GM23338 (cell line): Measurements from ENCODE around the gene GAB2. TPM values are rescaled to one million over a fixed set of nuclear protein-coding genes. Genes with fewer than 3 reads are reported as not detected.

ENCODE experiments used
- ATAC-seq: fragments of 200-7000 bp; cut with Tn5 transposase; 3 replicates; pipeline ENCODE4 v1.9.1; 2020
- DNase-seq: peaks from one replicate; pipeline ENCODE4 v3.0.0-alpha.2; 2015; ENCODE audit warnings: low spot score
- H2AFZ ChIP-seq: fragments of 200-600 bp; sonication (generic); 2 replicates; pipeline ENCODE4 v1.8.0; 2016; ENCODE audit warnings: antibody characterized with exemption, mild to moderate bottlenecking, moderate library complexity
- H3F3A ChIP-seq: fragments of 200-600 bp; sonication (generic); replicated peaks from 2 replicates; pipeline ENCODE4 v1.8.0; 2017; ENCODE audit warnings: antibody characterized with exemption, mixed run types, low read depth
- H3K27ac ChIP-seq: fragments of 200-600 bp; sonication (generic); 2 replicates; pipeline ENCODE4 v1.6.1; 2016; ENCODE audit warnings: low read depth
- H3K27me3 ChIP-seq: fragments of 200-600 bp; sonication (generic); 2 replicates; pipeline ENCODE4 v1.8.0; 2016; ENCODE audit warnings: mild to moderate bottlenecking, mixed run types, moderate library complexity; ENCODE audit not compliant: insufficient read depth
- H3K36me3 ChIP-seq: fragments of 200-600 bp; sonication (generic); 2 replicates; pipeline ENCODE4 v1.8.0; 2016; ENCODE audit warnings: mild to moderate bottlenecking; ENCODE audit not compliant: insufficient read depth
- H3K4me1 ChIP-seq: fragments of 200-600 bp; sonication (generic); 2 replicates; pipeline ENCODE4 v1.8.0; 2016; ENCODE audit warnings: mild to moderate bottlenecking, moderate library complexity; ENCODE audit not compliant: insufficient read depth
- H3K4me2 ChIP-seq: fragments of 200-600 bp; sonication (generic); 2 replicates; pipeline ENCODE4 v1.7.1; 2017; ENCODE audit warnings: mixed run types
- H3K4me3 ChIP-seq: fragments of 200-600 bp; sonication (generic); 2 replicates; pipeline ENCODE4 v1.6.1; 2016; ENCODE audit warnings: mixed run types
- H3K79me2 ChIP-seq: fragments of 200-600 bp; sonication (generic); replicated peaks from 2 replicates; pipeline ENCODE4 v1.8.0; 2017; ENCODE audit warnings: mild to moderate bottlenecking; ENCODE audit not compliant: insufficient read depth
- H3K9me2 ChIP-seq: fragments of 200-600 bp; sonication (generic); 2 replicates; pipeline ENCODE4 v1.8.0; 2017; ENCODE audit not compliant: insufficient read depth
- H4K20me1 ChIP-seq: fragments of 200-600 bp; sonication (generic); replicated peaks from 2 replicates; pipeline ENCODE4 v1.8.0; 2017; ENCODE audit warnings: mild to moderate bottlenecking; ENCODE audit not compliant: insufficient read depth
- H3K27ac Mint-ChIP-seq: 2 replicates; pipeline ENCODE4 v1.8.0; 2020; ENCODE audit warnings: inconsistent platforms, mild to moderate bottlenecking, moderate library complexity, mixed read lengths
- H3K27me3 Mint-ChIP-seq: 3 replicates; pipeline ENCODE4 v1.8.0; 2022; ENCODE audit warnings: low read depth, mild to moderate bottlenecking, moderate library complexity, mixed read lengths, inconsistent platforms; ENCODE audit not compliant: insufficient read depth, poor library complexity
- H3K36me3 Mint-ChIP-seq: 3 replicates; pipeline ENCODE4 v1.8.0; 2021; ENCODE audit warnings: low read depth, mild to moderate bottlenecking, inconsistent platforms, moderate library complexity, mixed read lengths
- H3K4me1 Mint-ChIP-seq: 3 replicates; pipeline ENCODE4 v1.8.0; 2020; ENCODE audit warnings: mild to moderate bottlenecking, inconsistent platforms, mixed read lengths
- H3K4me3 Mint-ChIP-seq: 3 replicates; pipeline ENCODE4 v1.8.0; 2021; ENCODE audit warnings: moderate library complexity, mild to moderate bottlenecking, inconsistent platforms, mixed read lengths
- H3K9me3 Mint-ChIP-seq: 3 replicates; pipeline ENCODE4 v1.8.0; 2020; ENCODE audit warnings: moderate library complexity, mild to moderate bottlenecking, inconsistent platforms, mixed read lengths
- CREB1 ChIP-seq: fragments of 250-450 bp; sonication (Bioruptor Pico); IDR thresholded peaks from 2 replicates; pipeline ENCODE4 v1.5.0; 2020; ENCODE audit warnings: low read depth, mild to moderate bottlenecking, moderate library complexity
- EZH2 ChIP-seq: fragments of 200-600 bp; sonication (generic); IDR thresholded peaks from one replicate; pipeline ENCODE4 v1.8.0; 2017; ENCODE audit warnings: antibody characterized with exemption, mild to moderate bottlenecking, low read depth; ENCODE audit not compliant: unreplicated experiment
- EZH2phosphoT487 ChIP-seq: fragments of 200-600 bp; sonication (generic); IDR thresholded peaks from one replicate; pipeline ENCODE4 v1.8.1; 2018; ENCODE audit warnings: antibody characterized with exemption; ENCODE audit not compliant: unreplicated experiment
- JUNB ChIP-seq: IDR thresholded peaks from one replicate; pipeline ENCODE4 v1.6.1; 2016; ENCODE audit warnings: antibody characterized with exemption; ENCODE audit not compliant: unreplicated experiment
- NANOG ChIP-seq: IDR thresholded peaks from 2 replicates; pipeline ENCODE4 v1.6.1; 2016; ENCODE audit warnings: antibody characterized with exemption, borderline replicate concordance
- POLR2AphosphoS5 ChIP-seq: IDR thresholded peaks from 2 replicates; pipeline ENCODE4 v1.6.1; 2016; ENCODE audit warnings: antibody characterized with exemption, low read depth
- STAT1 ChIP-seq: IDR thresholded peaks from one replicate; pipeline ENCODE4 v1.6.1; 2016; ENCODE audit warnings: antibody characterized with exemption; ENCODE audit not compliant: unreplicated experiment
- ZNF114 ChIP-seq: fragments of 250-450 bp; sonication (Bioruptor Pico); IDR thresholded peaks from 2 replicates; pipeline ENCODE4 v1.5.0; 2020; ENCODE audit warnings: mild to moderate bottlenecking, moderate library complexity
- ZNF331 ChIP-seq: fragments of 250-450 bp; sonication (Bioruptor Pico); IDR thresholded peaks from 2 replicates; pipeline ENCODE4 v1.5.0; 2020; ENCODE audit warnings: low read depth, mild to moderate bottlenecking, moderate library complexity
- polyA plus RNA-seq: library from polyadenylated mRNA; unstranded; fragments of >200 nt; fragmentation: Nextera tagmentation; extraction: Ambion mirVana; gene quantifications from 2 replicates; pipeline ENCODE4 v1.2.1, GENCODE V29; 2016
- total RNA-seq: library from RNA; depleted of rRNA; stranded (reverse); fragments of >200 nt; shearing (Covaris generic); gene quantifications from 2 replicates; pipeline ENCODE4 v1.2.3, GENCODE V29; 2014
- TF ChIP-seq, protein P1 (sequence below), 2 experiments: fragments of 200-600 bp in 1 of 2; sonication (generic) in 1 of 2; conservative IDR thresholded peaks; 2 replicates each; pipeline versions ENCODE4 v1.5.1 to v1.6.1; 2016 to 2017; ENCODE audit warnings: antibody characterized with exemption in 2 of 2, low read depth in 2 of 2, mild to moderate bottlenecking in 2 of 2, moderate library complexity in 1 of 2
- TF ChIP-seq, protein P2 (sequence below): IDR thresholded peaks from 2 replicates; pipeline ENCODE4 v1.6.1; 2016; ENCODE audit warnings: antibody characterized with exemption
- TF ChIP-seq, protein P3 (sequence below): IDR thresholded peaks from one replicate; pipeline ENCODE4 v1.6.1; 2018; ENCODE audit warnings: antibody characterized with exemption; ENCODE audit not compliant: unreplicated experiment

The GAB2 gene
- total and polyA plus RNA-seq, 2 experiments from 2014 or later, result 2.0 to 10.8 TPM

DNA sequence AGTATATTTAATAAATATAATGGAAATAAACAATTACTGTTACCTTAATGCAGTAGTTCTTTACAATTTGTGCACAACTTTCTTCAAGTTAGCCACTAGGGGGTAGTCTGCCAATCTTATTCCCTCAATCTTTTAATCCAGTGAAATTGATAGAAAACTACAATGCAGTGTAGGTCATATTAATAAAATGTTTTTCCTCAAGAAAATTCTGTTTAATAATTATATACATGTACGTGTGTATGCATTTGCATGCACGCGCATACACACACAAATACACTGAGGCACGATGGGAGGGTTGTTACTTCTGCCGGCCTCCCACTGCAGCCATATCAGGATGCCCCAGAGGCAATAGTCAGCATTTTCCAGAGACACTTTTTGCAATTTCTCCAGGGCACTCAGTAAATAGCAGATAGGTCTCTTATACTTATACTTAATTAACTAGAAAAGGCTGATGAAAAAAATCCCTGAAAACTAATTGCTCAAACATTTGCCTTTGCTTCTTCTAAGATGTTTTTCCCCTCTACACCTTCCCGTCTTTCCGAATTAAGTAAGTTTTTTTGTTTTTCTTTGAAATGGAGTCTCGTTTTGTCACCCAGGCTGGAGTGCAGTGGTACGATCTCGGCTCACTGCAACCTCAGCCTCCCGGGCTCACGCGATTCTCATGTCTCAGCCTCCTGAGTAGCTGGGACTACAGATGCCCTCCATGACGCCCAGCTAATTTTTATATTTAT, 3.1 kb downstream of the GAB2 start:
- H3K4me1 Mint-ChIP-seq, result peaks cover 25% of the 10 kb centered on the region
- no peak overlapping the region for H3K4me2 ChIP-seq
- ATAC-seq, result no peak

DNA sequence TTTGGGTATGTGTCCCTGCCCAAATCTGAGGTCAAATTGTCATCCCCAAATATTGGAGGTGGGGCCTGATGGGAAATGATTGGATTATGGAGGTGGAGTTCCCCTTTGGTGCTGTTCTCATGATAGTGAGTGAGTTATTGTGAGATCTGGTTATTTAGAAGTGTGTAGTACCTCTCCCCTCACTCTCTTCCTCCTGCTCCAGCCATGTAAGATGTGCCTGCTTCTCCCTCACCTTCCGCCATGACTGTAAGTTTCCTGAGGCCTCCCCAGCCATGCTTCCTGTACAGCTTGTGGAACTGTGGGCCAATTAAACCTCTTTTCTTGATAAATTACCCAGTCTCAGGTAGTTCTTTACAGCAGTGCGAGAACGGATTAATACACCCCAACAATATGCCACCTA, 9.0 kb downstream of the GAB2 start:
- H3F3A ChIP-seq, result no peaks in the 10 kb centered on the region
- Mint-ChIP-seq H3K9me3 (peaks cover 13% of the 10 kb centered on the region), H3K27ac (no peak overlapping the region), H3K27me3 (peaks cover 8% of the 10 kb centered on the region), H3K4me1 (peaks cover 4% of the 10 kb centered on the region; the same call in 1 of the 3 replicates), H3K36me3 (peaks cover 9% of the 10 kb centered on the region), H3K4me3 (no peak overlapping the region)
- ATAC-seq, result no peak
- H3K27me3 ChIP-seq, result no peaks in the 10 kb centered on the region
- H3K9me2 ChIP-seq, result no peaks in the 10 kb centered on the region
- H3K27ac ChIP-seq, result no peak overlapping the region
- peaks cover 17% of the 10 kb centered on the region for H3K79me2 ChIP-seq
- H3K4me1 ChIP-seq, result no peaks in the 10 kb centered on the region
- H4K20me1 ChIP-seq, result no peaks in the 10 kb centered on the region; the same call in 1 of the 2 replicates
- no peak for DNase-seq
- H3K4me3 ChIP-seq, result no peak overlapping the region
- H2AFZ ChIP-seq, result no peak overlapping the region
- no peak overlapping the region for H3K4me2 ChIP-seq
- H3K36me3 ChIP-seq, result no peaks in the 10 kb centered on the region
- TF ChIP-seq ZNF331 (CRISPR knock-in tag) (no peak), EZH2phosphoT487 (no peak), ZNF114 (CRISPR knock-in tag) (no peak), JUNB (no peak), EZH2 (no peak), STAT1 (no peak), CREB1 (CRISPR knock-in tag) (no peak), POLR2AphosphoS5 (no peak)
- TF ChIP-seq, protein P1, sequence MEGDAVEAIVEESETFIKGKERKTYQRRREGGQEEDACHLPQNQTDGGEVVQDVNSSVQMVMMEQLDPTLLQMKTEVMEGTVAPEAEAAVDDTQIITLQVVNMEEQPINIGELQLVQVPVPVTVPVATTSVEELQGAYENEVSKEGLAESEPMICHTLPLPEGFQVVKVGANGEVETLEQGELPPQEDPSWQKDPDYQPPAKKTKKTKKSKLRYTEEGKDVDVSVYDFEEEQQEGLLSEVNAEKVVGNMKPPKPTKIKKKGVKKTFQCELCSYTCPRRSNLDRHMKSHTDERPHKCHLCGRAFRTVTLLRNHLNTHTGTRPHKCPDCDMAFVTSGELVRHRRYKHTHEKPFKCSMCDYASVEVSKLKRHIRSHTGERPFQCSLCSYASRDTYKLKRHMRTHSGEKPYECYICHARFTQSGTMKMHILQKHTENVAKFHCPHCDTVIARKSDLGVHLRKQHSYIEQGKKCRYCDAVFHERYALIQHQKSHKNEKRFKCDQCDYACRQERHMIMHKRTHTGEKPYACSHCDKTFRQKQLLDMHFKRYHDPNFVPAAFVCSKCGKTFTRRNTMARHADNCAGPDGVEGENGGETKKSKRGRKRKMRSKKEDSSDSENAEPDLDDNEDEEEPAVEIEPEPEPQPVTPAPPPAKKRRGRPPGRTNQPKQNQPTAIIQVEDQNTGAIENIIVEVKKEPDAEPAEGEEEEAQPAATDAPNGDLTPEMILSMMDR (conservative IDR thresholded peaks at IDR 0.05; ENCODE audit: low read depth in 2 of 2), result no peak
- TF ChIP-seq, protein P2, sequence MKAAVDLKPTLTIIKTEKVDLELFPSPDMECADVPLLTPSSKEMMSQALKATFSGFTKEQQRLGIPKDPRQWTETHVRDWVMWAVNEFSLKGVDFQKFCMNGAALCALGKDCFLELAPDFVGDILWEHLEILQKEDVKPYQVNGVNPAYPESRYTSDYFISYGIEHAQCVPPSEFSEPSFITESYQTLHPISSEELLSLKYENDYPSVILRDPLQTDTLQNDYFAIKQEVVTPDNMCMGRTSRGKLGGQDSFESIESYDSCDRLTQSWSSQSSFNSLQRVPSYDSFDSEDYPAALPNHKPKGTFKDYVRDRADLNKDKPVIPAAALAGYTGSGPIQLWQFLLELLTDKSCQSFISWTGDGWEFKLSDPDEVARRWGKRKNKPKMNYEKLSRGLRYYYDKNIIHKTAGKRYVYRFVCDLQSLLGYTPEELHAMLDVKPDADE, result no peak
- TF ChIP-seq, protein P3, sequence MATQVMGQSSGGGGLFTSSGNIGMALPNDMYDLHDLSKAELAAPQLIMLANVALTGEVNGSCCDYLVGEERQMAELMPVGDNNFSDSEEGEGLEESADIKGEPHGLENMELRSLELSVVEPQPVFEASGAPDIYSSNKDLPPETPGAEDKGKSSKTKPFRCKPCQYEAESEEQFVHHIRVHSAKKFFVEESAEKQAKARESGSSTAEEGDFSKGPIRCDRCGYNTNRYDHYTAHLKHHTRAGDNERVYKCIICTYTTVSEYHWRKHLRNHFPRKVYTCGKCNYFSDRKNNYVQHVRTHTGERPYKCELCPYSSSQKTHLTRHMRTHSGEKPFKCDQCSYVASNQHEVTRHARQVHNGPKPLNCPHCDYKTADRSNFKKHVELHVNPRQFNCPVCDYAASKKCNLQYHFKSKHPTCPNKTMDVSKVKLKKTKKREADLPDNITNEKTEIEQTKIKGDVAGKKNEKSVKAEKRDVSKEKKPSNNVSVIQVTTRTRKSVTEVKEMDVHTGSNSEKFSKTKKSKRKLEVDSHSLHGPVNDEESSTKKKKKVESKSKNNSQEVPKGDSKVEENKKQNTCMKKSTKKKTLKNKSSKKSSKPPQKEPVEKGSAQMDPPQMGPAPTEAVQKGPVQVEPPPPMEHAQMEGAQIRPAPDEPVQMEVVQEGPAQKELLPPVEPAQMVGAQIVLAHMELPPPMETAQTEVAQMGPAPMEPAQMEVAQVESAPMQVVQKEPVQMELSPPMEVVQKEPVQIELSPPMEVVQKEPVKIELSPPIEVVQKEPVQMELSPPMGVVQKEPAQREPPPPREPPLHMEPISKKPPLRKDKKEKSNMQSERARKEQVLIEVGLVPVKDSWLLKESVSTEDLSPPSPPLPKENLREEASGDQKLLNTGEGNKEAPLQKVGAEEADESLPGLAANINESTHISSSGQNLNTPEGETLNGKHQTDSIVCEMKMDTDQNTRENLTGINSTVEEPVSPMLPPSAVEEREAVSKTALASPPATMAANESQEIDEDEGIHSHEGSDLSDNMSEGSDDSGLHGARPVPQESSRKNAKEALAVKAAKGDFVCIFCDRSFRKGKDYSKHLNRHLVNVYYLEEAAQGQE, result no peak

More for the DNA sequence above, 3.1 kb downstream of the GAB2 start:
- H3K9me3 Mint-ChIP-seq, result peaks cover 6% of the 10 kb centered on the region; the same call in 2 of the 3 replicates
- Histone ChIP-seq H3K4me1 (peaks cover 12% of the 10 kb centered on the region), H3K36me3 (no peaks in the 10 kb centered on the region), H2AFZ (no peak overlapping the region), H3K4me3 (no peak overlapping the region), H3F3A (0 out of 2 replicates have a peak, but pooled peaks cover 12% of the 10 kb centered on the region), H3K27ac (no peak overlapping the region), H3K9me2 (no peaks in the 10 kb centered on the region), H4K20me1 (peaks cover 3% of the 10 kb centered on the region; the same call in 1 of the 2 replicates), H3K79me2 (peaks cover 15% of the 10 kb centered on the region), H3K27me3 (peaks cover 13% of the 10 kb centered on the region)
- no peak overlapping the region for H3K27ac Mint-ChIP-seq
- peaks cover 3% of the 10 kb centered on the region; the same call in 1 of the 3 replicates for H3K36me3 Mint-ChIP-seq
- H3K27me3 Mint-ChIP-seq, result peaks cover 18% of the 10 kb centered on the region
- no peak for TF ChIP-seq NANOG
- TF ChIP-seq, protein P1 (conservative IDR thresholded peaks at IDR 0.05; ENCODE audit: low read depth in 2 of 2), result peak; percentile 53 to 82
- peak; percentile 51 for DNase-seq
- H3K4me3 Mint-ChIP-seq, result no peak overlapping the region
